K562 (cell line): ENCODE data around the gene NDST1. TPM values are rescaled to one million over a fixed set of nuclear protein-coding genes. Genes with fewer than 3 reads are reported as not detected.

Experiments used
- ATAC-seq: fragments of 200-7000 bp; cut with Tn5 transposase; 3 replicates; pipeline ENCODE4 v1.9.1; 2020; ENCODE audit warnings: moderate library complexity
- BruUV-seq: library from RNA; stranded (reverse); fragments of 400-500 nt; replicated peaks from 2 replicates; lab custom pipeline; 2021; lab: Mats Ljungman, UMichigan
- CTCF ChIA-PET: fragments of 300-600 bp; formaldehyde crosslinking; extraction: SDS; loops from one replicate; lab custom pipeline; 2021; ENCODE audit warnings: low intra/inter-chr PET ratio; lab: Yijun Ruan, JAX
- POLR2A ChIA-PET: fragments of 300-600, 350-650 bp; sonication (Branson Sonifier 250); formaldehyde crosslinking; extraction: SDS; loops from one replicate; lab custom pipeline; 2021; ENCODE audit warnings: antibody characterized with exemption, inconsistent platforms; lab: Yijun Ruan, JAX
- DNase-seq, 4 experiments: peaks; one replicate each; pipeline versions ENCODE4 v3.0.0 to v3.0.0-alpha.2; 2011 to 2018; ENCODE audit warnings: low spot score in 3 of 4, mixed read lengths in 3 of 4; ENCODE audit errors: extremely low read depth in 1 of 4
- FAIRE-seq: peaks from 2 replicates; lab custom pipeline; 2011; peaks lifted over from hg19 to GRCh38; lab: Jason Lieb, UNC
- H2AFZ ChIP-seq: 2 replicates; pipeline ENCODE4 v1.6.0; 2011; ENCODE audit warnings: low read depth, low read length, control low read depth, inconsistent platforms
- H3K27ac ChIP-seq: fragments of 200-600 bp; 3 replicates; pipeline ENCODE4 v1.8.0; 2011; ENCODE audit warnings: low read depth, mild to moderate bottlenecking, control low read depth, inconsistent platforms, low read length, moderate library complexity, mixed read lengths; ENCODE audit errors: extremely low read depth
- H3K27me3 ChIP-seq, 2 experiments: fragments of 300-600 bp in 1 of 2; 2 replicates in 1 of 2; 3 replicates in 1 of 2; pipeline versions ENCODE4 v1.6.0 to v1.8.0; 2011; ENCODE audit warnings: inconsistent platforms in 2 of 2, low read length in 2 of 2, mild to moderate bottlenecking in 1 of 2, mixed read lengths in 1 of 2, moderate library complexity in 1 of 2; ENCODE audit not compliant: control insufficient read depth in 2 of 2, insufficient read depth in 2 of 2
- H3K36me3 ChIP-seq: fragments of 300-600 bp; 3 replicates; pipeline ENCODE4 v1.8.0; 2011; ENCODE audit warnings: mild to moderate bottlenecking, low read length, inconsistent platforms; ENCODE audit not compliant: control insufficient read depth, insufficient read depth
- H3K4me1 ChIP-seq, 2 experiments: fragments of 200-600 bp in 1 of 2; replicated peaks in 1 of 2; 2 replicates in 1 of 2; 3 replicates in 1 of 2; pipeline versions ENCODE4 v1.5.1 to v1.8.0; 2011; ENCODE audit warnings: inconsistent platforms in 2 of 2, low read length in 2 of 2, mild to moderate bottlenecking in 1 of 2, mixed read lengths in 1 of 2, moderate library complexity in 1 of 2; ENCODE audit not compliant: control insufficient read depth in 2 of 2, insufficient read depth in 2 of 2
- H3K4me2 ChIP-seq: 2 replicates; pipeline ENCODE4 v1.6.1; 2011; ENCODE audit warnings: low read length, control low read depth, inconsistent platforms, mixed read lengths; ENCODE audit not compliant: insufficient read depth
- H3K4me3 ChIP-seq: fragments of 200-600 bp; sonication (generic), shearing (Covaris generic); 2 replicates; pipeline ENCODE4 v1.5.1; 2016; ENCODE audit warnings: control low read depth, inconsistent platforms
- H3K79me2 ChIP-seq: fragments of 200-600 bp; 3 replicates; pipeline ENCODE4 v1.8.0; 2011; ENCODE audit warnings: low read length, inconsistent platforms; ENCODE audit not compliant: control insufficient read depth, insufficient read depth
- H3K9ac ChIP-seq, 2 experiments: 2 replicates each; pipeline versions ENCODE4 v1.6.0 to v1.6.1; 2011; ENCODE audit warnings: low read depth in 2 of 2, low read length in 2 of 2, control low read depth in 1 of 2, inconsistent platforms in 1 of 2, mild to moderate bottlenecking in 1 of 2, mixed read lengths in 1 of 2; ENCODE audit not compliant: insufficient read depth in 1 of 2
- H3K9me1 ChIP-seq: one replicate; pipeline ENCODE4 v1.6.0; 2011; ENCODE audit warnings: inconsistent platforms, mild to moderate bottlenecking, low read length, moderate library complexity; ENCODE audit not compliant: control insufficient read depth, insufficient read depth
- H3K9me3 ChIP-seq: replicated peaks from 2 replicates; pipeline ENCODE4 v1.5.1; 2011; ENCODE audit warnings: low read depth, low read length, inconsistent platforms; ENCODE audit not compliant: control insufficient read depth, insufficient read depth
- H4K20me1 ChIP-seq: replicated peaks from 2 replicates; pipeline ENCODE4 v1.6.1; 2011; ENCODE audit warnings: low read length, inconsistent platforms, mixed read lengths; ENCODE audit not compliant: control insufficient read depth, insufficient read depth
- ATF2 ChIP-seq: sonication (generic); formaldehyde crosslinking; IDR thresholded peaks from 2 replicates; pipeline ENCODE4 v1.8.1; 2022; ENCODE audit warnings: missing genetic modification reagents
- ATF7 ChIP-seq: fragments of 450-650 bp; IDR thresholded peaks from 2 replicates; pipeline ENCODE4 v1.7.1; 2014; ENCODE audit warnings: mild to moderate bottlenecking, moderate library complexity
- CCAR2 ChIP-seq: fragments of 200-400 bp; formaldehyde crosslinking; IDR thresholded peaks from 2 replicates; pipeline ENCODE4 v1.6.1; 2017; ENCODE audit warnings: mild to moderate bottlenecking, low read depth, low read length
- GATAD2A ChIP-seq: fragments of 450-650 bp; IDR thresholded peaks from 2 replicates; pipeline ENCODE4 v1.6.1; 2017
- KLF10 ChIP-seq: fragments of 250-450 bp; sonication (Bioruptor Pico); IDR thresholded peaks from 2 replicates; pipeline ENCODE4 v1.6.1; 2021; ENCODE audit warnings: matching md5 sums
- MCM3 ChIP-seq: fragments of 450-650 bp; IDR thresholded peaks from 2 replicates; pipeline ENCODE4 v1.6.1; 2016
- RNF2 ChIP-seq: sonication (generic); IDR thresholded peaks from 2 replicates; pipeline ENCODE4 v1.6.1; 2016
- RUNX1 ChIP-seq: sonication (generic); IDR thresholded peaks from 2 replicates; pipeline ENCODE4 v1.6.1; 2016; ENCODE audit warnings: antibody characterized with exemption, low read depth
- SFPQ ChIP-seq: fragments of 200-400 bp; formaldehyde crosslinking; IDR thresholded peaks from 2 replicates; pipeline ENCODE4 v1.6.1; 2017; ENCODE audit warnings: mild to moderate bottlenecking, low read depth, low read length, moderate library complexity
- SNRNP70 ChIP-seq: fragments of 200-400 bp; formaldehyde crosslinking; optimal IDR thresholded peaks from 2 replicates; pipeline ENCODE3; 2017; ENCODE audit warnings: low read depth, low read length
- SRSF7 ChIP-seq: fragments of 200-400 bp; formaldehyde crosslinking; optimal IDR thresholded peaks from 2 replicates; pipeline ENCODE3; 2017; ENCODE audit warnings: mild to moderate bottlenecking, low read depth, low read length
- TSHZ1 ChIP-seq: fragments of 250-450 bp; sonication (Bioruptor Pico); IDR thresholded peaks from 2 replicates; pipeline ENCODE4 v1.4.0; 2020; ENCODE audit warnings: mild to moderate bottlenecking, moderate library complexity
- U2AF1 ChIP-seq: fragments of 200-400 bp; formaldehyde crosslinking; optimal IDR thresholded peaks from 2 replicates; pipeline ENCODE3; 2017; ENCODE audit warnings: mild to moderate bottlenecking, low read depth, low read length, moderate library complexity
- YBX1 ChIP-seq: fragments of 450-650 bp; IDR thresholded peaks from 2 replicates; pipeline ENCODE4 v1.7.1; 2016; ENCODE audit warnings: mild to moderate bottlenecking
- ZNF280A ChIP-seq: fragments of 450-650 bp; IDR thresholded peaks from 2 replicates; pipeline ENCODE4 v1.6.1; 2018; ENCODE audit warnings: mild to moderate bottlenecking, low read depth; ENCODE audit not compliant: partially characterized antibody
- ZNF668 ChIP-seq: fragments of 250-450 bp; sonication (Bioruptor Pico); IDR thresholded peaks from 2 replicates; pipeline ENCODE4 v1.8.0; 2022; ENCODE audit warnings: mild to moderate bottlenecking, inconsistent platforms
- WGBS: fragments of 100-300 bp; shearing (Covaris generic); methylation state at CpG from one replicate; pipeline ENCODE4 v1.1.6; 2016; ENCODE audit warnings: low coverage, mixed read lengths; ENCODE audit not compliant: insufficient coverage; ENCODE audit errors: missing lambda C conversion rate; 5-methylcytosine and 5-hydroxymethylcytosine counted together
- in situ Hi-C: fragments of 300-500 bp; cut with MboI; formaldehyde crosslinking; loops from 4 replicates; pipeline ENCODE4 v1.15.0; 2018; ENCODE audit warnings: inconsistent platforms, mixed read lengths
- intact Hi-C: fragments of 100-400 bp; cut with micrococcal nuclease; formaldehyde crosslinking; loops from 2 replicates; pipeline ENCODE4 v1.14.2; 2022
- polyA plus RNA-seq, 8 experiments: library from polyadenylated mRNA; depleted of rRNA in 4 of 8; stranded (reverse) in 5 of 8; unstranded in 3 of 8; fragments of >200 nt; fragmentation: Nextera tagmentation in 2 of 8; fragmentation: Illumina TruSeq in 1 of 8; extraction: Ambion mirVana in 2 of 8; extraction: Trizol in 1 of 8; gene quantifications; 2 replicates each; pipeline versions ENCODE4 v1.2.1 to v1.2.3, GENCODE V29; 2011 to 2014; ENCODE audit warnings: inconsistent platforms in 1 of 8, missing spikeins in 1 of 8
- total RNA-seq, 7 experiments: library from RNA; depleted of rRNA in 6 of 7; stranded (reverse); fragments of >200 nt in 6 of 7; fragmentation: Illumina TruSeq in 2 of 7; extraction: Trizol in 2 of 7; gene quantifications; 2 replicates each; pipeline versions ENCODE4 v1.2.1 to v1.2.3, GENCODE V29; 2011 to 2021; ENCODE audit warnings: low replicate concordance in 1 of 7

NDST1 gene
- total and polyA plus RNA-seq, 9 of the 15 experiments (the other 6 are each of a cell fraction or from before 2014, with no cell fraction given): 0.38 to 47.9 (median 9.9) TPM

- ChIA-PET CTCF (no interaction called here), POLR2A (no interaction called here)
- no peaks in the 10 kb centered on the region for H3K27me3 ChIP-seq
- H3K9me3 ChIP-seq: no peaks in the 10 kb centered on the region
- in situ Hi-C loops (no loop called here), intact Hi-C loops (no loop called here)
- ATAC-seq: no peak
- no peak for FAIRE-seq
- 47% methylated on average over 2 of the region's 2 CpGs for WGBS
- H3K9me1 ChIP-seq: no peaks in the 10 kb centered on the region
- H3K4me3 ChIP-seq: no peak overlapping the region
- H3K9ac ChIP-seq: no peak overlapping the region
- no peak overlapping the region for H2AFZ ChIP-seq
- H3K79me2 ChIP-seq: peaks cover 6% of the 10 kb centered on the region; the same call in 1 of the 3 replicates
- H4K20me1 ChIP-seq: peaks cover 5% of the 10 kb centered on the region; the same call in 1 of the 2 replicates
- H3K4me1 ChIP-seq: no peaks in the 10 kb centered on the region
- DNase-seq: no peak
- H3K4me2 ChIP-seq: no peak overlapping the region
- no peak overlapping the region for H3K27ac ChIP-seq
- no TSS peak for BruUV-seq
- H3K36me3 ChIP-seq: peaks cover 38% of the 10 kb centered on the region
- no peak for TF ChIP-seq ATF7
- no peak for TF ChIP-seq YBX1
- no peak for TF ChIP-seq GATAD2A
- no peak for TF ChIP-seq ZNF280A
- TF ChIP-seq CCAR2: no peak
- TF ChIP-seq RNF2: no peak
- TF ChIP-seq KLF10 (CRISPR knock-in tag): no peak
- TF ChIP-seq ZNF668 (CRISPR knock-in tag): no peak
- TF ChIP-seq RUNX1: no peak
- TF ChIP-seq TSHZ1: no peak
- no peak for TF ChIP-seq MCM3
- no peak for TF ChIP-seq SFPQ
- no peak for TF ChIP-seq ATF2
- TF ChIP-seq SNRNP70: no peak
- no peak for TF ChIP-seq U2AF1
- no peak for TF ChIP-seq SRSF7
These were observed 21.1 kb downstream of the NDST1 start for GRCh38 chr5:150528924-150529546.
